Spleen (tissue), 7 donors: Measurements from ENCODE around the gene TMEM39A.
A peak's percentile ranks its signal among the peaks of the same experiment; 100 is the strongest.

Experiments
- CTCF ChIP-seq, 11 experiments: fragments of 200-600 bp in 7 of 11; fragments of 450-650 bp in 4 of 11; sonication (generic) in 4 of 11; IDR thresholded peaks in 8 of 11; conservative IDR thresholded peaks in 3 of 11; 1 replicate in 7 of 11; 2 replicates in 4 of 11; pipeline versions ENCODE4 v1.4.0 to v1.8.0; 2016 to 2021; ENCODE audit warnings: antibody characterized with exemption in 11 of 11, inconsistent platforms in 4 of 11, mild to moderate bottlenecking in 1 of 11
- POLR2A ChIP-seq, 3 donors: fragments of 450-650 bp; IDR thresholded peaks; one replicate each; pipeline ENCODE4 v1.5.1; 2017; ENCODE audit warnings: antibody characterized with exemption in 3 of 3, mild to moderate bottlenecking in 1 of 3
- POLR2AphosphoS5 ChIP-seq, 3 donors: sonication (generic); formaldehyde crosslinking; IDR thresholded peaks; one replicate each; pipeline ENCODE4 v1.5.1; 2017; ENCODE audit warnings: antibody characterized with exemption in 3 of 3
- donor health status: DM: no; HTN: no; CAD: no; lungs with moderate emphysema.
- donor health status: DM: no; HTN: no; CAD: no.
- donor health status: DM: no; HTN: no; CAD: no.

GRCh38 chr3:119463171-119464169, at the start of gene TMEM39A:
- peak in 10 of 11 experiments; percentile 19 to 60 (median 48) for TF ChIP-seq CTCF (IDR thresholded peaks at IDR 0.05 in 8 of 11, conservative IDR thresholded peaks at IDR 0.05 in 3 of 11)
- TF ChIP-seq POLR2A (IDR thresholded peaks at IDR 0.05): peak; percentile 89 to 94 (median 92)
- TF ChIP-seq POLR2AphosphoS5 (IDR thresholded peaks at IDR 0.05): peak; percentile 99 to 100 (median 100)
